ENCODE measurements around the gene PAIP2B. TPM values are rescaled to one million over a fixed set of nuclear protein-coding genes. Genes with fewer than 3 reads are reported as not detected.

PAIP2B gene
- total RNA-seq, 1 experiment from 2014 or later, result 5.9 TPM

GRCh38 chr2:71153585-71154224, 73.2 kb downstream of the PAIP2B start:
- Histone ChIP-seq H3K36me3 (ENCODE audit: control insufficient read depth in 1 of 2, insufficient read depth in 2 of 2, low read length in 2 of 2) (peaks cover 11 to 13% of the 10 kb centered on the region in 2 experiments), H3K4me3 (replicated peaks in 1 of 2; ENCODE audit: low read depth in 1 of 2, low read length in 2 of 2) (no peak overlapping the region), H3K9ac (ENCODE audit: low read length) (no peak overlapping the region), H3K27me3 (ENCODE audit: insufficient read depth, low read length) (no peaks in the 10 kb centered on the region), H3K9me2 (ENCODE audit: insufficient read depth) (no peaks in the 10 kb centered on the region), H3K79me2 (ENCODE audit: insufficient read depth, low read length) (no peaks in the 10 kb centered on the region), H3K27ac (ENCODE audit: low read depth, low read length) (no peak overlapping the region), H2AFZ (ENCODE audit: low read depth, low read length, poor library complexity, severe bottlenecking) (no peak overlapping the region), H3K4me1 (ENCODE audit: control insufficient read depth in 1 of 2, insufficient read depth in 2 of 2, low read length in 2 of 2) (no peaks in the 10 kb centered on the region), H4K20me1 (ENCODE audit: insufficient read depth) (no peaks in the 10 kb centered on the region), H3K4me2 (ENCODE audit: low read length) (no peak overlapping the region), H3K9me3 (ENCODE audit: control insufficient read depth in 1 of 2, insufficient read depth in 1 of 2, low read depth in 1 of 2, low read length in 2 of 2) (no peaks in the 10 kb centered on the region)
- ChIA-PET POLR2A (no interaction called here), CTCF (interaction anchor here (1.4 kb wide), 1 partner anchor 131 kb away, joined by 5 read pairs; no protein-coding TSS in a partner anchor), RAD21 (ENCODE audit: low non-redundant PET in 1 of 2, low total read pairs in 2 of 2, uncharacterized antibody in 2 of 2, unreplicated experiment in 2 of 2) (no interaction called here)
- DNase-seq (ENCODE audit: low read depth, low spot score), result no peak
- no TSS peak for BruUV-seq (replicated peaks)
- TF ChIP-seq ZBTB33 (IDR thresholded peaks at IDR 0.05; ENCODE audit: extremely low read depth, insufficient replicate concordance, low read length), result no peak
- no peak for TF ChIP-seq SIN3A (IDR thresholded peaks at IDR 0.05; ENCODE audit: low read depth)
- TF ChIP-seq RAD21 (IDR thresholded peaks at IDR 0.05; ENCODE audit: low read depth), result no peak
- no peak for TF ChIP-seq POLR2A (IDR thresholded peaks at IDR 0.05; ENCODE audit: borderline replicate concordance, extremely low read depth, insufficient read depth, insufficient read length)
- no peak for TF ChIP-seq CTCF (IDR thresholded peaks at IDR 0.05 in 2 of 3, conservative IDR thresholded peaks at IDR 0.05 in 1 of 3; ENCODE audit: borderline replicate concordance in 1 of 3, insufficient read depth in 1 of 3, low read depth in 2 of 3, low read length in 2 of 3)
- TF ChIP-seq CEBPB (IDR thresholded peaks at IDR 0.05; ENCODE audit: low read depth), result no peak
- no peak for TF ChIP-seq ELF1 (IDR thresholded peaks at IDR 0.05; ENCODE audit: borderline replicate concordance, low read depth)
- TF ChIP-seq SRF (IDR thresholded peaks at IDR 0.05; ENCODE audit: low read depth), result no peak
- no peak for TF ChIP-seq JUND (IDR thresholded peaks at IDR 0.05)
- TF ChIP-seq ZFX (IDR thresholded peaks at IDR 0.05), result no peak
- no peak for TF ChIP-seq POLR2AphosphoS5 (IDR thresholded peaks at IDR 0.05; ENCODE audit: low read depth, low read length)
- TF ChIP-seq EZH2phosphoT487 (IDR thresholded peaks at IDR 0.05; ENCODE audit: borderline replicate concordance), result no peak
- TF ChIP-seq SP1 (IDR thresholded peaks at IDR 0.05; ENCODE audit: low read depth), result no peak
- TF ChIP-seq REST (IDR thresholded peaks at IDR 0.05; ENCODE audit: low read depth), result no peak
- TF ChIP-seq TCF7L2 (IDR thresholded peaks at IDR 0.05; ENCODE audit: borderline replicate concordance, extremely low read depth, insufficient read depth, insufficient read length), result no peak
- no peak for TF ChIP-seq CBX3 (IDR thresholded peaks at IDR 0.05; ENCODE audit: low read depth)
- no peak for TF ChIP-seq EZH2 (IDR thresholded peaks at IDR 0.05)
- no peak for TF ChIP-seq YY1 (IDR thresholded peaks at IDR 0.05; ENCODE audit: extremely low read depth, insufficient replicate concordance, low read depth, low read length)
- no peak for TF ChIP-seq ZNF274 (IDR thresholded peaks at IDR 0.05; ENCODE audit: low read depth, low read length)
- TF ChIP-seq ATF3 (IDR thresholded peaks at IDR 0.05), result no peak
- ATAC-seq, result no peak
- intact Hi-C loops (cut with micrococcal nuclease), result no loop called here
